K562 (cell line): ENCODE data around the gene COL4A4. TPM values are rescaled to one million over a fixed set of nuclear protein-coding genes. Genes with fewer than 3 reads are reported as not detected.

Source experiments
- ATAC-seq: fragments of 200-7000 bp; cut with Tn5 transposase; 3 replicates; pipeline ENCODE4 v1.9.1; 2020; ENCODE audit warnings: moderate library complexity
- BruUV-seq: library from RNA; stranded (reverse); fragments of 400-500 nt; replicated peaks from 2 replicates; lab custom pipeline; 2021; lab: Mats Ljungman, UMichigan
- CTCF ChIA-PET: fragments of 300-600 bp; formaldehyde crosslinking; extraction: SDS; loops from one replicate; lab custom pipeline; 2021; ENCODE audit warnings: low intra/inter-chr PET ratio; lab: Yijun Ruan, JAX
- POLR2A ChIA-PET: fragments of 300-600, 350-650 bp; sonication (Branson Sonifier 250); formaldehyde crosslinking; extraction: SDS; loops from one replicate; lab custom pipeline; 2021; ENCODE audit warnings: antibody characterized with exemption, inconsistent platforms; lab: Yijun Ruan, JAX
- DNase-seq, 4 experiments: peaks; one replicate each; pipeline versions ENCODE4 v3.0.0 to v3.0.0-alpha.2; 2011 to 2018; ENCODE audit warnings: low spot score in 3 of 4, mixed read lengths in 3 of 4; ENCODE audit errors: extremely low read depth in 1 of 4
- FAIRE-seq: peaks from 2 replicates; lab custom pipeline; 2011; peaks lifted over from hg19 to GRCh38; lab: Jason Lieb, UNC
- H2AFZ ChIP-seq: 2 replicates; pipeline ENCODE4 v1.6.0; 2011; ENCODE audit warnings: low read depth, low read length, control low read depth, inconsistent platforms
- H3K27ac ChIP-seq: fragments of 200-600 bp; 3 replicates; pipeline ENCODE4 v1.8.0; 2011; ENCODE audit warnings: low read depth, mild to moderate bottlenecking, control low read depth, inconsistent platforms, low read length, moderate library complexity, mixed read lengths; ENCODE audit errors: extremely low read depth
- H3K27me3 ChIP-seq, 2 experiments: fragments of 300-600 bp in 1 of 2; 2 replicates in 1 of 2; 3 replicates in 1 of 2; pipeline versions ENCODE4 v1.6.0 to v1.8.0; 2011; ENCODE audit warnings: inconsistent platforms in 2 of 2, low read length in 2 of 2, mild to moderate bottlenecking in 1 of 2, mixed read lengths in 1 of 2, moderate library complexity in 1 of 2; ENCODE audit not compliant: control insufficient read depth in 2 of 2, insufficient read depth in 2 of 2
- H3K36me3 ChIP-seq: fragments of 300-600 bp; 3 replicates; pipeline ENCODE4 v1.8.0; 2011; ENCODE audit warnings: mild to moderate bottlenecking, low read length, inconsistent platforms; ENCODE audit not compliant: control insufficient read depth, insufficient read depth
- H3K4me1 ChIP-seq, 2 experiments: fragments of 200-600 bp in 1 of 2; replicated peaks in 1 of 2; 2 replicates in 1 of 2; 3 replicates in 1 of 2; pipeline versions ENCODE4 v1.5.1 to v1.8.0; 2011; ENCODE audit warnings: inconsistent platforms in 2 of 2, low read length in 2 of 2, mild to moderate bottlenecking in 1 of 2, mixed read lengths in 1 of 2, moderate library complexity in 1 of 2; ENCODE audit not compliant: control insufficient read depth in 2 of 2, insufficient read depth in 2 of 2
- H3K4me2 ChIP-seq: 2 replicates; pipeline ENCODE4 v1.6.1; 2011; ENCODE audit warnings: low read length, control low read depth, inconsistent platforms, mixed read lengths; ENCODE audit not compliant: insufficient read depth
- H3K4me3 ChIP-seq: fragments of 200-600 bp; sonication (generic), shearing (Covaris generic); 2 replicates; pipeline ENCODE4 v1.5.1; 2016; ENCODE audit warnings: control low read depth, inconsistent platforms
- H3K79me2 ChIP-seq: fragments of 200-600 bp; 3 replicates; pipeline ENCODE4 v1.8.0; 2011; ENCODE audit warnings: low read length, inconsistent platforms; ENCODE audit not compliant: control insufficient read depth, insufficient read depth
- H3K9ac ChIP-seq, 2 experiments: 2 replicates each; pipeline versions ENCODE4 v1.6.0 to v1.6.1; 2011; ENCODE audit warnings: low read depth in 2 of 2, low read length in 2 of 2, control low read depth in 1 of 2, inconsistent platforms in 1 of 2, mild to moderate bottlenecking in 1 of 2, mixed read lengths in 1 of 2; ENCODE audit not compliant: insufficient read depth in 1 of 2
- H3K9me1 ChIP-seq: one replicate; pipeline ENCODE4 v1.6.0; 2011; ENCODE audit warnings: inconsistent platforms, mild to moderate bottlenecking, low read length, moderate library complexity; ENCODE audit not compliant: control insufficient read depth, insufficient read depth
- H3K9me3 ChIP-seq: replicated peaks from 2 replicates; pipeline ENCODE4 v1.5.1; 2011; ENCODE audit warnings: low read depth, low read length, inconsistent platforms; ENCODE audit not compliant: control insufficient read depth, insufficient read depth
- H4K20me1 ChIP-seq: replicated peaks from 2 replicates; pipeline ENCODE4 v1.6.1; 2011; ENCODE audit warnings: low read length, inconsistent platforms, mixed read lengths; ENCODE audit not compliant: control insufficient read depth, insufficient read depth
- BRD9 ChIP-seq: fragments of 450-650 bp; IDR thresholded peaks from 2 replicates; pipeline ENCODE4 v1.6.1; 2018; ENCODE audit warnings: low read depth; ENCODE audit not compliant: partially characterized antibody
- CC2D1A ChIP-seq: fragments of 450-650 bp; IDR thresholded peaks from 2 replicates; pipeline ENCODE4 v1.6.1; 2017; ENCODE audit warnings: mild to moderate bottlenecking
- CHD1 ChIP-seq: fragments of 200-600 bp; sonication (generic); IDR thresholded peaks from one replicate; pipeline ENCODE4 v1.6.1; 2012; ENCODE audit warnings: mild to moderate bottlenecking, moderate library complexity, low read length, inconsistent platforms
- CREBBP ChIP-seq: IDR thresholded peaks from one replicate; pipeline ENCODE4 v1.6.1; 2012; ENCODE audit warnings: low read depth, mild to moderate bottlenecking, control low read depth, inconsistent platforms, low read length
- DIDO1 ChIP-seq: fragments of 450-650 bp; IDR thresholded peaks from 2 replicates; pipeline ENCODE4 v1.6.1; 2016; ENCODE audit warnings: low read depth, missing biosample characterization, missing genetic modification characterization
- FOXJ2 ChIP-seq: fragments of 200-800 bp; sonication (Bioruptor generic); IDR thresholded peaks from 2 replicates; pipeline ENCODE4 v1.6.1; 2016; ENCODE audit warnings: missing genetic modification characterization, missing compliant biosample characterization
- ILK ChIP-seq: fragments of 450-650 bp; IDR thresholded peaks from 2 replicates; pipeline ENCODE4 v1.6.1; 2016; ENCODE audit warnings: missing genetic modification characterization, low read depth, mild to moderate bottlenecking, missing compliant biosample characterization, moderate library complexity, borderline replicate concordance
- JUN ChIP-seq, 2 experiments: sonication (generic) in 1 of 2; formaldehyde crosslinking in 1 of 2; IDR thresholded peaks; 2 replicates each; pipeline versions ENCODE4 v1.6.1 to v1.8.0; 2012 to 2022; ENCODE audit warnings: borderline replicate concordance in 2 of 2, mild to moderate bottlenecking in 2 of 2, improper control_type of control experiment in 1 of 2, low read depth in 1 of 2, low read length in 1 of 2, missing genetic modification reagents in 1 of 2
- KLF1 ChIP-seq: fragments of 450-650 bp; IDR thresholded peaks from 2 replicates; pipeline ENCODE4 v1.6.1; 2016; ENCODE audit warnings: missing genetic modification characterization, missing compliant biosample characterization
- NCOR1 ChIP-seq: fragments of 450-650 bp; IDR thresholded peaks from 2 replicates; pipeline ENCODE4 v1.6.1; 2016; ENCODE audit warnings: mild to moderate bottlenecking, moderate library complexity
- NFYB ChIP-seq: IDR thresholded peaks from 2 replicates; pipeline ENCODE4 v1.6.1; 2011; ENCODE audit warnings: mild to moderate bottlenecking, moderate library complexity; ENCODE audit not compliant: insufficient read length; ENCODE audit errors: extremely low read depth
- PBX2 ChIP-seq, 2 experiments: IDR thresholded peaks in 1 of 2; conservative IDR thresholded peaks in 1 of 2; 2 replicates each; pipeline ENCODE4 v1.6.1; 2016; ENCODE audit warnings: low read depth in 2 of 2, mild to moderate bottlenecking in 1 of 2, missing compliant biosample characterization in 1 of 2, missing genetic modification characterization in 1 of 2, moderate library complexity in 1 of 2
- ZC3H11A ChIP-seq: IDR thresholded peaks from 2 replicates; pipeline ENCODE4 v1.6.1; 2012; ENCODE audit warnings: low read depth, low read length, improper control_type of control experiment
- ZNF347 ChIP-seq: fragments of 450-650 bp; formaldehyde crosslinking; IDR thresholded peaks from 2 replicates; pipeline ENCODE4 v1.4.0; 2020; ENCODE audit warnings: low read depth, mild to moderate bottlenecking, moderate library complexity
- WGBS: fragments of 100-300 bp; shearing (Covaris generic); methylation state at CpG from one replicate; pipeline ENCODE4 v1.1.6; 2016; ENCODE audit warnings: low coverage, mixed read lengths; ENCODE audit not compliant: insufficient coverage; ENCODE audit errors: missing lambda C conversion rate; 5-methylcytosine and 5-hydroxymethylcytosine counted together
- in situ Hi-C: fragments of 300-500 bp; cut with MboI; formaldehyde crosslinking; loops from 4 replicates; pipeline ENCODE4 v1.15.0; 2018; ENCODE audit warnings: inconsistent platforms, mixed read lengths
- intact Hi-C: fragments of 100-400 bp; cut with micrococcal nuclease; formaldehyde crosslinking; loops from 2 replicates; pipeline ENCODE4 v1.14.2; 2022
- polyA plus RNA-seq, 8 experiments: library from polyadenylated mRNA; depleted of rRNA in 4 of 8; stranded (reverse) in 5 of 8; unstranded in 3 of 8; fragments of >200 nt; fragmentation: Nextera tagmentation in 2 of 8; fragmentation: Illumina TruSeq in 1 of 8; extraction: Ambion mirVana in 2 of 8; extraction: Trizol in 1 of 8; gene quantifications; 2 replicates each; pipeline versions ENCODE4 v1.2.1 to v1.2.3, GENCODE V29; 2011 to 2014; ENCODE audit warnings: inconsistent platforms in 1 of 8, missing spikeins in 1 of 8
- total RNA-seq, 7 experiments: library from RNA; depleted of rRNA in 6 of 7; stranded (reverse); fragments of >200 nt in 6 of 7; fragmentation: Illumina TruSeq in 2 of 7; extraction: Trizol in 2 of 7; gene quantifications; 2 replicates each; pipeline versions ENCODE4 v1.2.1 to v1.2.3, GENCODE V29; 2011 to 2021; ENCODE audit warnings: low replicate concordance in 1 of 7
- TF ChIP-seq, protein P1 (sequence below): fragments of 450-650 bp; IDR thresholded peaks from 2 replicates; pipeline ENCODE4 v1.7.0; 2016; ENCODE audit warnings: borderline replicate concordance
- TF ChIP-seq, protein P2 (sequence below): fragments of 250-450 bp; sonication (Bioruptor Pico); IDR thresholded peaks from 2 replicates; pipeline ENCODE4 v1.8.0; 2022; ENCODE audit warnings: moderate library complexity, mild to moderate bottlenecking, inconsistent platforms

COL4A4 gene
- total and polyA plus RNA-seq, 9 of the 15 experiments (the other 6 are each of a cell fraction or from before 2014, with no cell fraction given), result under 0.01 to 0.01 TPM; not detected in 7

- TF ChIP-seq, protein P1, sequence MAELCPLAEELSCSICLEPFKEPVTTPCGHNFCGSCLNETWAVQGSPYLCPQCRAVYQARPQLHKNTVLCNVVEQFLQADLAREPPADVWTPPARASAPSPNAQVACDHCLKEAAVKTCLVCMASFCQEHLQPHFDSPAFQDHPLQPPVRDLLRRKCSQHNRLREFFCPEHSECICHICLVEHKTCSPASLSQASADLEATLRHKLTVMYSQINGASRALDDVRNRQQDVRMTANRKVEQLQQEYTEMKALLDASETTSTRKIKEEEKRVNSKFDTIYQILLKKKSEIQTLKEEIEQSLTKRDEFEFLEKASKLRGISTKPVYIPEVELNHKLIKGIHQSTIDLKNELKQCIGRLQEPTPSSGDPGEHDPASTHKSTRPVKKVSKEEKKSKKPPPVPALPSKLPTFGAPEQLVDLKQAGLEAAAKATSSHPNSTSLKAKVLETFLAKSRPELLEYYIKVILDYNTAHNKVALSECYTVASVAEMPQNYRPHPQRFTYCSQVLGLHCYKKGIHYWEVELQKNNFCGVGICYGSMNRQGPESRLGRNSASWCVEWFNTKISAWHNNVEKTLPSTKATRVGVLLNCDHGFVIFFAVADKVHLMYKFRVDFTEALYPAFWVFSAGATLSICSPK, result no peak
- TF ChIP-seq ZNF347 (CRISPR knock-in tag) (no peak), ILK (tag) (no peak), DIDO1 (tag) (no peak), BRD9 (no peak), NCOR1 (no peak), CC2D1A (no peak), CREBBP (no peak)
Observed at GRCh38 chr2:226956659-226957058, 207.3 kb downstream of the COL4A4 start (continued).

DNA sequence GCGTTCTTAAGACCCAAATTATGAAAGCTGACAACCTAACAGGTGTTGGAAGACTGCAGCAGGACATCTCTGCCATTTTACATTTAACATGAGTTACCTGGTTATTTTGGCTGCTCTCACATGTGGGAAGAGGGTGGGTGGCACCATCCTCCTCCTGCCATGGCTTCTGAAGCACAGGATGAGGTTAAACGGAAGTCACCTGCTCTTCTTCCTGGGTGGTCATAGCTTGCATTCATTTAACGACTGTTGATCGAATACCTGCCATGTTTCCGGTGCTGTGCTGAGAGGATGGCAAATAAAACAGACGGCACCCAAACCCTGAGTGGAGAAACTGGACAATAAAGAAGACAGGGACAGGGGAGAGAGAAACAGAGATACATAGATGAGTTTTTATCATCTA, 210.2 kb downstream of the COL4A4 start:
- no peak for ATAC-seq
- POLR2A ChIA-PET, result interaction anchor here (0.5 to 0.7 kb wide), 2 partner anchors 50 to 426 kb away, joined by 3 read pairs; no protein-coding TSS in a partner anchor
- Histone ChIP-seq H3K4me2 (no peak overlapping the region), H3K9me3 (0 out of 2 replicates have a peak, but pooled peaks cover 2% of the 10 kb centered on the region), H3K27me3 (no peaks in the 10 kb centered on the region), H2AFZ (no peak overlapping the region), H4K20me1 (no peaks in the 10 kb centered on the region), H3K79me2 (no peaks in the 10 kb centered on the region), H3K4me3 (no peak overlapping the region), H3K36me3 (no peaks in the 10 kb centered on the region), H3K9me1 (no peaks in the 10 kb centered on the region), H3K9ac (no peak overlapping the region), H3K4me1 (no peaks in the 10 kb centered on the region; a peak in 2 of 5 replicates), H3K27ac (no peak overlapping the region)
- intact Hi-C loops, result no loop called here
- no peak for FAIRE-seq
- CTCF ChIA-PET, result no interaction called here
- in situ Hi-C loops, result no loop called here
- no TSS peak for BruUV-seq
- DNase-seq, result no peak
- WGBS, result 92% methylated on average over 6 of the region's 6 CpGs
- TF ChIP-seq KLF1 (tag) (no peak), JUN (IDR thresholded peaks at IDR 0.05; ENCODE audit: borderline replicate concordance, low read depth, low read length) (no peak), JUN (CRISPR knock-in tag; IDR thresholded peaks at IDR 0.05; ENCODE audit: borderline replicate concordance) (no peak), ZC3H11A (no peak), FOXJ2 (tag) (no peak), NFYB (no peak), PBX2 (CRISPR knock-in tag; IDR thresholded peaks at IDR 0.05; ENCODE audit: low read depth) (no peak), PBX2 (tag; conservative IDR thresholded peaks at IDR 0.05; ENCODE audit: low read depth) (no peak), CHD1 (no peak)
- TF ChIP-seq, protein P2, sequence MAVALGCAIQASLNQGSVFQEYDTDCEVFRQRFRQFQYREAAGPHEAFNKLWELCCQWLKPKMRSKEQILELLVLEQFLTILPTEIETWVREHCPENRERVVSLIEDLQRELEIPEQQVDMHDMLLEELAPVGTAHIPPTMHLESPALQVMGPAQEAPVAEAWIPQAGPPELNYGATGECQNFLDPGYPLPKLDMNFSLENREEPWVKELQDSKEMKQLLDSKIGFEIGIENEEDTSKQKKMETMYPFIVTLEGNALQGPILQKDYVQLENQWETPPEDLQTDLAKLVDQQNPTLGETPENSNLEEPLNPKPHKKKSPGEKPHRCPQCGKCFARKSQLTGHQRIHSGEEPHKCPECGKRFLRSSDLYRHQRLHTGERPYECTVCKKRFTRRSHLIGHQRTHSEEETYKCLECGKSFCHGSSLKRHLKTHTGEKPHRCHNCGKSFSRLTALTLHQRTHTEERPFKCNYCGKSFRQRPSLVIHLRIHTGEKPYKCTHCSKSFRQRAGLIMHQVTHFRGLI (CRISPR knock-in tag), result no peak
